ENCODE data around the gene NCBP2. TPM values are rescaled to one million over a fixed set of nuclear protein-coding genes. Genes with fewer than 3 reads are reported as not detected.

Gene NCBP2
- total RNA-seq, 1 donor: 43.1 TPM

DNA sequence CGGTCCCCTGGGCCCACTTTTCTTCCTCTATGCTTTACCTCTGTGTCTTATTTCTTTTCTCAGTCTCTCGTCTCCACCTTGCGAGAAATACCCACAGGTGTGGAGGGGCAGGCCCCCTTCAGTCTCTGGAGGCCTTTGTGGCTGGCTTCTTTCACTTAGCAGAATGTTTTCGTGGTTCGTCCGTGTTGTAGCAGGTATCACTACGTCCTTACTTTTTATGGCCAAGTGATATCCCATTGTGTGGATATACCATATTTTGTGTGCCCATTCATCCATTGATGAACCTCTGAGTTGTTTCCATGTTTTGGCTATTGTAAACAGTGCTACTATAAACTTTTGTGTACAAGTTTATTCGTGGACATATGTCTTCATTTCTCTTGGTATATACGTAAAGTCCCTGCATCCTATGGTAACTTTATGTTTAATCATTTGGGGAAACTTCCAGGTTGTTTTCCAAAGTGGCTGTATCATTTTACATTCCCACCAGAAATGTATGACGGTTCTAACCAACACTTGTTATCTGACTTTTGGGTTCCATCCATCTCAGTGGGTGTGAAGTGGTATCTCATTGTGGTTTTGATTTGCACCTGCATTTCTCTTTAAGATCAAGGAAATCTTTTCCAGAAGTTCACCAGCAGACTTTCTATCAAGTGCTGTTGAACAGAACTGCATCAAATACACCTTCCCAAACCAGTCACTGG, 20.8 kb upstream of the NCBP2 start:
- no peak for DNase-seq (ENCODE audit: insufficient read length, low spot score, missing footprints)
- H3K4me1 ChIP-seq (ENCODE audit: insufficient read depth, low read length): peaks cover 5% of the 10 kb centered on the region
- H3K27ac ChIP-seq (ENCODE audit: low read depth, low read length): no peak overlapping the region
- no peaks in the 10 kb centered on the region for H3K27me3 ChIP-seq (ENCODE audit: insufficient read depth, low read length)
- no peak overlapping the region for H3K4me2 ChIP-seq (ENCODE audit: insufficient read depth, low read length)
- H4K20me1 ChIP-seq (ENCODE audit: insufficient read depth, low read length): no peaks in the 10 kb centered on the region
- TF ChIP-seq, protein P1, sequence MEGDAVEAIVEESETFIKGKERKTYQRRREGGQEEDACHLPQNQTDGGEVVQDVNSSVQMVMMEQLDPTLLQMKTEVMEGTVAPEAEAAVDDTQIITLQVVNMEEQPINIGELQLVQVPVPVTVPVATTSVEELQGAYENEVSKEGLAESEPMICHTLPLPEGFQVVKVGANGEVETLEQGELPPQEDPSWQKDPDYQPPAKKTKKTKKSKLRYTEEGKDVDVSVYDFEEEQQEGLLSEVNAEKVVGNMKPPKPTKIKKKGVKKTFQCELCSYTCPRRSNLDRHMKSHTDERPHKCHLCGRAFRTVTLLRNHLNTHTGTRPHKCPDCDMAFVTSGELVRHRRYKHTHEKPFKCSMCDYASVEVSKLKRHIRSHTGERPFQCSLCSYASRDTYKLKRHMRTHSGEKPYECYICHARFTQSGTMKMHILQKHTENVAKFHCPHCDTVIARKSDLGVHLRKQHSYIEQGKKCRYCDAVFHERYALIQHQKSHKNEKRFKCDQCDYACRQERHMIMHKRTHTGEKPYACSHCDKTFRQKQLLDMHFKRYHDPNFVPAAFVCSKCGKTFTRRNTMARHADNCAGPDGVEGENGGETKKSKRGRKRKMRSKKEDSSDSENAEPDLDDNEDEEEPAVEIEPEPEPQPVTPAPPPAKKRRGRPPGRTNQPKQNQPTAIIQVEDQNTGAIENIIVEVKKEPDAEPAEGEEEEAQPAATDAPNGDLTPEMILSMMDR (IDR thresholded peaks at IDR 0.05; ENCODE audit: extremely low read depth, low read depth, low read length): no peak
- H3K79me2 ChIP-seq (ENCODE audit: insufficient read depth, low read length): no peaks in the 10 kb centered on the region
- no peaks in the 10 kb centered on the region for H3K36me3 ChIP-seq (ENCODE audit: insufficient read depth, low read length)
- no peaks in the 10 kb centered on the region for H3K9me3 ChIP-seq (ENCODE audit: low read depth, low read length)
- H3K4me3 ChIP-seq (ENCODE audit: insufficient read depth, low read length): no peak overlapping the region
- H2AFZ ChIP-seq (ENCODE audit: low read length): no peak overlapping the region

DNA sequence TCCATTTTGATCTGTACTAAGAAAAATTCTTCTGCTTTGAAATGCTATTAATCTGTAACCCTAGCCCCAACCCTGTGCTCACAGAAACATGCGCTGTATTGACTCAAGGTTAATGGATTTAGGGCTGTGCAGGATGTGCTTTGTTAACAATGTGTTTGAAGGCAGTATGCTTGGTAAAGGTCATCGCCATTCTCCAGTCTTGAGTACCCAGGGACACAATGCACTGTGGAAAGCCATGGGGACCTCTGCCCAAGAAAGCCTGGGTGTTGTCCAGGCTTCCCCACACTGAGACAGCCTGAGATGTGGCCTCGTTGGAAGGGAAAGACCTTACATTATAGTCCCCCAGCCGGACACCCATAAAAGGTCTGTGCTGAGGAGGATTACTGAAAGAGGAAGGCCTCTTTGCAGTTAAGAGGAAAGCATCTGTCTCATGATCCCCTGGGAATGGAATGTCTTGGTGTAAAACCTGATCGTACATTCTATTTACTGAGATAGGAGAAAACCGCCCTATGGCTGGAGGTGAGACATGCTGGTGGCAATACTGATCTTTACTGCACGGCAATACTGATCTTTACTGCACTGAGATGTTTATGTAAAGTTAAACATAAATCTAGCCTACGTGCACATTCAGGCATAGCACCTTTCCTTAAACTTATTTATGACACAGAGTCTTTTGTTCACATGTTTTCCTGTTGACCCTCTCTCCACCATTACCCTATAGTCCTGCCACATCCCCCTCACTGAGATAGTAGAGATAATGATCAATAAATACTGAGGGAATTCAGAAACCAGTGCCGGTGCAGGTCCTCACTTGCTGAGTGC, 20.0 kb upstream of the NCBP2 start:
- TF ChIP-seq, protein P1 (IDR thresholded peaks at IDR 0.05; ENCODE audit: extremely low read depth, low read depth, low read length): no peak
- no peak for DNase-seq (ENCODE audit: insufficient read length, low spot score, missing footprints)
- Histone ChIP-seq H3K9me3 (ENCODE audit: low read depth, low read length) (no peaks in the 10 kb centered on the region), H3K79me2 (ENCODE audit: insufficient read depth, low read length) (no peaks in the 10 kb centered on the region), H4K20me1 (ENCODE audit: insufficient read depth, low read length) (no peaks in the 10 kb centered on the region), H3K27me3 (ENCODE audit: insufficient read depth, low read length) (no peaks in the 10 kb centered on the region), H3K4me1 (ENCODE audit: insufficient read depth, low read length) (no peaks in the 10 kb centered on the region), H3K27ac (ENCODE audit: low read depth, low read length) (no peak overlapping the region), H3K4me2 (ENCODE audit: insufficient read depth, low read length) (no peak overlapping the region), H3K36me3 (ENCODE audit: insufficient read depth, low read length) (no peaks in the 10 kb centered on the region), H3K4me3 (ENCODE audit: insufficient read depth, low read length) (no peak overlapping the region), H2AFZ (ENCODE audit: low read length) (no peak overlapping the region)

- Histone ChIP-seq H3K27me3 (ENCODE audit: insufficient read depth, low read length) (no peaks in the 10 kb centered on the region), H2AFZ (ENCODE audit: low read length) (no peak overlapping the region), H3K4me1 (ENCODE audit: insufficient read depth, low read length) (no peaks in the 10 kb centered on the region), H3K4me3 (ENCODE audit: insufficient read depth, low read length) (no peak overlapping the region), H3K9me3 (ENCODE audit: low read depth, low read length) (no peaks in the 10 kb centered on the region), H4K20me1 (ENCODE audit: insufficient read depth, low read length) (no peaks in the 10 kb centered on the region), H3K27ac (ENCODE audit: low read depth, low read length) (no peak overlapping the region), H3K36me3 (ENCODE audit: insufficient read depth, low read length) (no peaks in the 10 kb centered on the region), H3K79me2 (ENCODE audit: insufficient read depth, low read length) (no peaks in the 10 kb centered on the region), H3K4me2 (ENCODE audit: insufficient read depth, low read length) (no peak overlapping the region)
- DNase-seq (ENCODE audit: insufficient read length, low spot score, missing footprints): no peak
- TF ChIP-seq, protein P1 (IDR thresholded peaks at IDR 0.05; ENCODE audit: extremely low read depth, low read depth, low read length): no peak
Observed at GRCh38 chr3:196954832-196955231, 12.5 kb upstream of the NCBP2 start.

DNA sequence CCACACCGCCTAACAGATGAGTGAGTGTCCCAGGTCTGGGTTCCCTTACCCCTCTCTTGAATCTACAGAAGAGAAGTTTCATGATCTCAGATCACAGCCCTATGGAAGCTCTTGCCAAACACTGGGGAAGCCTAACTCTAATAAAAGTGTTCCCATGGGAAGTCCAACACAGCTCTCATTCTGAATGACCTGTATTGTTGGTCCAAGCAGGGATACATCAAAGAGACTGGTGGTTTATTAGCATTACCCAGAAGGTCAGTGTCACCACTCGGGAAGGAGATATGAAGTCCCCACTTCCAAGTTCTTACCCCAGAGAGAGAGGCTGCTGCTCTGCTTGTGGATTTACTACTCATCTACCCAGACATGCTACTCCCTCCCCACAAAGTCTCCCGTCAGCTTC, 9.0 kb upstream of the NCBP2 start:
- Histone ChIP-seq H3K27me3 (ENCODE audit: insufficient read depth, low read length) (no peaks in the 10 kb centered on the region), H3K27ac (ENCODE audit: low read depth, low read length) (no peak overlapping the region), H3K79me2 (ENCODE audit: insufficient read depth, low read length) (no peaks in the 10 kb centered on the region), H3K9me3 (ENCODE audit: low read depth, low read length) (no peaks in the 10 kb centered on the region), H4K20me1 (ENCODE audit: insufficient read depth, low read length) (no peaks in the 10 kb centered on the region), H3K4me2 (ENCODE audit: insufficient read depth, low read length) (no peak overlapping the region), H3K4me3 (ENCODE audit: insufficient read depth, low read length) (no peak overlapping the region), H2AFZ (ENCODE audit: low read length) (no peak overlapping the region), H3K36me3 (ENCODE audit: insufficient read depth, low read length) (no peaks in the 10 kb centered on the region), H3K4me1 (ENCODE audit: insufficient read depth, low read length) (no peaks in the 10 kb centered on the region)
- DNase-seq (ENCODE audit: insufficient read length, low spot score, missing footprints): peak; percentile 38
- TF ChIP-seq, protein P1 (IDR thresholded peaks at IDR 0.05; ENCODE audit: extremely low read depth, low read depth, low read length): no peak

Measured in osteoblast (primary cell).